Upper lobe of left lung (tissue), 4 donors: ENCODE data around the gene ECT2L.

ENCODE experiments used
- EP300 ChIP-seq, 4 donors: sonication (generic); formaldehyde crosslinking; IDR thresholded peaks; one replicate each; pipeline ENCODE4 v1.5.1; 2017; ENCODE audit warnings: antibody characterized with exemption in 4 of 4, control low read depth in 2 of 4
- TF ChIP-seq, protein P1 (sequence below), 6 experiments: fragments of 450-650 bp in 4 of 6; fragments of 200-600 bp in 2 of 6; sonication (generic) in 2 of 6; IDR thresholded peaks; one replicate each; pipeline ENCODE4 v1.5.1; 2016 to 2019; ENCODE audit warnings: antibody characterized with exemption in 6 of 6

DNA sequence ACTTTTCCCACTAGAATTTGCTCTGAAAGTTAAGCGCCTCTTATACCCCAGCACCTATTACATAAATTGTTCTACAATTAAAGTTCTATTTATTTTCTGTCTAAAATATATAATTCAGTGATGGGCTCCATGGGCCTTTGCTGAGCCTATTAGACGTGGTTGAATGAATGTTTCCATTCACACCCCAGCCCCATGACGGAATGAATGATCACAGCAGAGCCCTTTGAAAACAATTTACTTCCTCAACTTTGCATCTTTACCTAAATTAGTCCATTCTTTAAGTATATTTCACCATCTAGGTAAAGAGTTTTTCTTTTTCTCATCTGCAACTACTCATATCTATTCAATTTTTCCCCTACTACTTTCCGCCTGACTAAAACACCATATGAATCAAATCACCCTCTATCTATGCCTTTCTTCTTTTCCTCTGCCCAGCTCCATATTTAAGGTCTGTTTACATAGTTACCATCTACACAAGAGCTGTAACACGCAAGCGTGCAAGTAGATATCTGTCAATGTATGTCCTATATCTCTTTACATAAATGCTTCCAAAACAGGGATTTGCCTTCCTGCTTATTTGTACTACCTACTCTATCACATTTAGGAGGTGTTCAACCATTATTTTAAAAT, 69.7 kb downstream of the ECT2L start:
- no peak for TF ChIP-seq EP300 (IDR thresholded peaks at IDR 0.05)
- TF ChIP-seq, protein P1, sequence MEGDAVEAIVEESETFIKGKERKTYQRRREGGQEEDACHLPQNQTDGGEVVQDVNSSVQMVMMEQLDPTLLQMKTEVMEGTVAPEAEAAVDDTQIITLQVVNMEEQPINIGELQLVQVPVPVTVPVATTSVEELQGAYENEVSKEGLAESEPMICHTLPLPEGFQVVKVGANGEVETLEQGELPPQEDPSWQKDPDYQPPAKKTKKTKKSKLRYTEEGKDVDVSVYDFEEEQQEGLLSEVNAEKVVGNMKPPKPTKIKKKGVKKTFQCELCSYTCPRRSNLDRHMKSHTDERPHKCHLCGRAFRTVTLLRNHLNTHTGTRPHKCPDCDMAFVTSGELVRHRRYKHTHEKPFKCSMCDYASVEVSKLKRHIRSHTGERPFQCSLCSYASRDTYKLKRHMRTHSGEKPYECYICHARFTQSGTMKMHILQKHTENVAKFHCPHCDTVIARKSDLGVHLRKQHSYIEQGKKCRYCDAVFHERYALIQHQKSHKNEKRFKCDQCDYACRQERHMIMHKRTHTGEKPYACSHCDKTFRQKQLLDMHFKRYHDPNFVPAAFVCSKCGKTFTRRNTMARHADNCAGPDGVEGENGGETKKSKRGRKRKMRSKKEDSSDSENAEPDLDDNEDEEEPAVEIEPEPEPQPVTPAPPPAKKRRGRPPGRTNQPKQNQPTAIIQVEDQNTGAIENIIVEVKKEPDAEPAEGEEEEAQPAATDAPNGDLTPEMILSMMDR (IDR thresholded peaks at IDR 0.05) = no peak
